K562 (cell line): Measurements from ENCODE around the gene TIFAB.

Experiments used
- CHD1 ChIP-seq: fragments of 200-600 bp; sonication (generic); IDR thresholded peaks from one replicate; pipeline ENCODE4 v1.6.1; 2012; ENCODE audit warnings: mild to moderate bottlenecking, moderate library complexity, low read length, inconsistent platforms
- NFIC ChIP-seq: fragments of 450-650 bp; IDR thresholded peaks from 2 replicates; pipeline ENCODE4 v1.6.1; 2017; ENCODE audit warnings: mild to moderate bottlenecking, inconsistent platforms
- SOX6 ChIP-seq: fragments of 450-650 bp; IDR thresholded peaks from 2 replicates; pipeline ENCODE4 v1.6.1; 2014; ENCODE audit warnings: mild to moderate bottlenecking
- USF2 ChIP-seq: sonication (generic); formaldehyde crosslinking; IDR thresholded peaks from 2 replicates; pipeline ENCODE4 v1.5.0; 2020; ENCODE audit warnings: missing genetic modification reagents

- TF ChIP-seq CHD1 (no peak), SOX6 (no peak), NFIC (no peak), USF2 (no peak)
Observed at GRCh38 chr5:135430135-135430437, 22.1 kb downstream of the TIFAB start.
